HG03280 (cell line): ENCODE measurements around the gene POP4.
"Not testable (repeated sequence)": the region's sequence is repeated elsewhere in the genome, so short reads cannot be mapped to it uniquely, and the experiment has no call there.

Source experiments
- ATAC-seq: cut with Tn5 transposase; IDR thresholded peaks from one replicate; pipeline ENCODE4 v1.9.1; 2021; ENCODE audit warnings: mild to moderate bottlenecking, moderate library complexity; ENCODE audit not compliant: unreplicated experiment

The POP4 gene

GRCh38 chr19:29605653-29606419 is at the start of gene POP4:
Gene POP4, plus strand, starts transcription at chr19:29606283. Its CDS starts 36 bp downstream, at chr19:29606319.
- ATAC-seq: peak; percentile 68

GRCh38 chr19:29559110-29559509 is 47.0 kb upstream of the POP4 start:
- ATAC-seq: not testable (repeated sequence)

- no peak for ATAC-seq
Measured at GRCh38 chr19:29559743-29560142, 46.3 kb upstream of the POP4 start.

- ATAC-seq: no peak
Measured at GRCh38 chr19:29560313-29561075, 45.6 kb upstream of the POP4 start.

GRCh38 chr19:29561601-29562000 is 44.5 kb upstream of the POP4 start:
- ATAC-seq: no peak

- ATAC-seq: no peak
Measured at GRCh38 chr19:29562299-29563297, 43.5 kb upstream of the POP4 start.

- ATAC-seq: no peak
Measured at GRCh38 chr19:29563486-29564101, 42.5 kb upstream of the POP4 start.

GRCh38 chr19:29564574-29565005 is 41.5 kb upstream of the POP4 start:
- no peak for ATAC-seq

- no peak for ATAC-seq
Measured at GRCh38 chr19:29565171-29565570, 40.9 kb upstream of the POP4 start.

- no peak for ATAC-seq
Measured at GRCh38 chr19:29566496-29567054, 39.5 kb upstream of the POP4 start.

- no peak for ATAC-seq
Measured at GRCh38 chr19:29567366-29567915, 38.6 kb upstream of the POP4 start.

- no peak for ATAC-seq
Measured at GRCh38 chr19:29568036-29569025, 37.8 kb upstream of the POP4 start.

- no peak for ATAC-seq
Measured at GRCh38 chr19:29569038-29569911, 36.8 kb upstream of the POP4 start.

- no peak for ATAC-seq
Measured at GRCh38 chr19:29571181-29571580, 34.9 kb upstream of the POP4 start.

GRCh38 chr19:29573486-29573885 is 32.6 kb upstream of the POP4 start:
- no peak for ATAC-seq

GRCh38 chr19:29574510-29574909 is 31.6 kb upstream of the POP4 start:
- no peak for ATAC-seq

- no peak for ATAC-seq
Measured at GRCh38 chr19:29576046-29576606, 30.0 kb upstream of the POP4 start.
